DMS53 (cell line): ENCODE data around the gene WFS1.

Source experiments
- DNase-seq: peaks from one replicate; lab custom pipeline; 2025; lab: John Stamatoyannopoulos, UW

Gene WFS1

GRCh38 chr4:6259886-6260285, 9.8 kb upstream of the WFS1 start:
- no peak for DNase-seq

- DNase-seq = no peak
Measured at GRCh38 chr4:6262176-6262575, 7.5 kb upstream of the WFS1 start.

GRCh38 chr4:6262847-6263487, 6.7 kb upstream of the WFS1 start:
- no peak for DNase-seq

GRCh38 chr4:6263526-6264224, 6.0 kb upstream of the WFS1 start:
- DNase-seq = no peak

GRCh38 chr4:6264225-6264540, 5.5 kb upstream of the WFS1 start:
- peak; percentile 79 for DNase-seq

- no peak for DNase-seq
Measured at GRCh38 chr4:6265546-6265945, 4.1 kb upstream of the WFS1 start.

GRCh38 chr4:6267573-6267972, 2.1 kb upstream of the WFS1 start:
- no peak for DNase-seq

- DNase-seq = no peak
Measured at GRCh38 chr4:6268650-6269615, 717 bp upstream of the WFS1 start.

- DNase-seq = peak; percentile 45
Measured at GRCh38 chr4:6270636-6271121, 1.0 kb downstream of the WFS1 start.

- DNase-seq = no peak
Measured at GRCh38 chr4:6271206-6271605, 1.6 kb downstream of the WFS1 start.

GRCh38 chr4:6271701-6272465, 2.2 kb downstream of the WFS1 start:
- peak; percentile 32 for DNase-seq

- DNase-seq = no peak
Measured at GRCh38 chr4:6272863-6273660, 3.4 kb downstream of the WFS1 start.

- DNase-seq = no peak
Measured at GRCh38 chr4:6273661-6273990, 4.0 kb downstream of the WFS1 start.

GRCh38 chr4:6275351-6275750, 5.7 kb downstream of the WFS1 start:
- DNase-seq = no peak

- no peak for DNase-seq
Measured at GRCh38 chr4:6275898-6276806, 6.5 kb downstream of the WFS1 start.

- DNase-seq = no peak
Measured at GRCh38 chr4:6277139-6277802, 7.6 kb downstream of the WFS1 start.

- no peak for DNase-seq
Measured at GRCh38 chr4:6277935-6278800, 8.5 kb downstream of the WFS1 start.

- no peak for DNase-seq
Measured at GRCh38 chr4:6278801-6279197, 9.1 kb downstream of the WFS1 start.
